GM12875 (cell line): ENCODE measurements around the gene AGAP1.

Experiments
- H3K4me3 ChIP-seq: one replicate; pipeline ENCODE4 v1.5.1; 2011; ENCODE audit warnings: low read depth, low read length, control low read depth
- CTCF ChIP-seq: IDR thresholded peaks from 2 replicates; pipeline ENCODE4 v1.5.1; 2011; ENCODE audit warnings: low read depth, mild to moderate bottlenecking, control low read depth, inconsistent platforms, low read length, moderate library complexity, borderline replicate concordance; ENCODE audit not compliant: insufficient read depth

Gene AGAP1

GRCh38 chr2:235495373-235496238, 1.8 kb downstream of the AGAP1 start:
- no peak for TF ChIP-seq CTCF
- H3K4me3 ChIP-seq, result no peak overlapping the region

GRCh38 chr2:235496239-235496621, 2.4 kb downstream of the AGAP1 start:
- H3K4me3 ChIP-seq, result no peak overlapping the region
- no peak for TF ChIP-seq CTCF

- no peak overlapping the region for H3K4me3 ChIP-seq
- no peak for TF ChIP-seq CTCF
Measured at GRCh38 chr2:235497096-235497495, 3.3 kb downstream of the AGAP1 start.

GRCh38 chr2:235498541-235498940, 4.7 kb downstream of the AGAP1 start:
- H3K4me3 ChIP-seq, result no peak overlapping the region
- no peak for TF ChIP-seq CTCF

GRCh38 chr2:235498946-235499812, 5.3 kb downstream of the AGAP1 start:
- TF ChIP-seq CTCF, result no peak
- no peak overlapping the region for H3K4me3 ChIP-seq

- no peak overlapping the region for H3K4me3 ChIP-seq
- TF ChIP-seq CTCF, result no peak
Measured at GRCh38 chr2:235500110-235500760, 6.4 kb downstream of the AGAP1 start.
